CD4-positive, alpha-beta T cell treated with Interleukin-1 beta for 1 hour (primary cell): Measurements from ENCODE around the gene RBM48.

ENCODE experiments used
- DNase-seq, 2 donors: peaks; one replicate each; pipeline ENCODE4 v3.0.0-alpha.2; 2020 to 2022

Gene RBM48

DNA sequence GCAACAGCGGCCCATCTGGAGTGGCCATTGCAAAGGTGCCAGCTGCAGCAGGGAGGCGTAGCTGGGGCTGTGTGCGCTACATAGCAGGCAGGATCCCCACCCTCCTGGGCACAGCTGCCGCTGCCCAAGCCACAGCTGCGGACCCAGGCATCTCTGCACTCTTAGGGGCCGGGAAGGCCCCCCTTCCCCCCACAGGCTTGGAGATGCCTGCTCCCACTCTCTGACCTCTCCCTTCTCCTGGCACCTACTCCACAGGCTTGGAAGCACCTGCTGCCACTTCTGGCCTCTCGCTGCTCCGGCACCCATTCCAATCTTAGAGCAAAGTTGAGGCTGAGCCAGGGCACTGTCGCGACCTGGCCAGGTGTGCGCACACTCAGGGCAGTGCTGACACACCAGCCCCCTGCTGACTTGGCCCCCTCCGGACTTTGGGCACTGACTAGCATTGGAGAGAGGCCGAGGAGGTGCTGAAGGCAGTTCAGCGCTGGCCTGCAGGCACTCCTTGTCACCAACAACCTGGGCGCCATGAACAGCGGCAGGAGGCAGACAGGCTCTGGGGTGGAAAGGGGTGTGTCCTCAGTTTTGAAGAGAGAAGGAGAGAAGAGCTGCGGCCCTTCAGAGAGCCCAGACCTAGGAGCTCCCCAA lies 18.4 kb downstream of the RBM48 start:
- no peak for DNase-seq

DNA sequence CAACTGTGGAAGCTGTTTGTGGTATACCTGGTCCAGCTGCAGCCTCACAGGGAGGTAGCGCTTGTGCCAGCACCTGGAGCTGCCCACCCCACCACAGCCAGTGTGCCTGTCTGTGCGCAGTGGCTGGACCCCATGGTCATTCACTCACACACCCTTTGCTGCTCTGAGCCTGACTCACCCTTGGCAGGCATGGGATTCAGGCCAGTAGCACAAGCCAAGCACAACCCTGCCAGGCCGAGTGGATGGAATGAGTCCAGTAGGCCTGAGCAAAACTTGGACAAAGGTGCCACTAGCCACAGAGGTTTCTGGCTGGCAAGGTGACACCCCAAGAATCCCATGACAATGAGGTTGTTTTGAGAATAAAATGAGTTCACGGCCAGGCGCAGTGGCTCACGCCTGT lies 19.0 kb downstream of the RBM48 start:
- no peak for DNase-seq

DNA sequence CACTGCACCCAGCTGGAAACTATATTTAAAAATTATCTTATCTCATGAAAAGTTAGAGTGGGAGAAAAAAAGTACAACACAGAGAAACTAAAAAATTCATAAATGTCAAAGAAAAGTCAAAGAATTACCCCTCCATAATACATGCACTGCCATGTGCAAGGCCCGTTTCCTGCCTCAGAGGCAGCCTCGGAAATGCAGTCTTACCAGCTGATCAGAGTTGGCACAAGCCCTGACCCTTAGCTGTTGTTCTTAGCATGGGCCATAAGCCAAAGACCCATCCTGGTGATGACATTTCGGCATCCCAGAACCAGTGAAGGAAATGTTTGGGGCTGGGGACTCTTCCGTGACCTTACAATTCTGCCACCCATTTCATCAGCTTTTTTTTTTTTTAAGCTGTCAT lies 21.6 kb downstream of the RBM48 start:
- no peak for DNase-seq

DNA sequence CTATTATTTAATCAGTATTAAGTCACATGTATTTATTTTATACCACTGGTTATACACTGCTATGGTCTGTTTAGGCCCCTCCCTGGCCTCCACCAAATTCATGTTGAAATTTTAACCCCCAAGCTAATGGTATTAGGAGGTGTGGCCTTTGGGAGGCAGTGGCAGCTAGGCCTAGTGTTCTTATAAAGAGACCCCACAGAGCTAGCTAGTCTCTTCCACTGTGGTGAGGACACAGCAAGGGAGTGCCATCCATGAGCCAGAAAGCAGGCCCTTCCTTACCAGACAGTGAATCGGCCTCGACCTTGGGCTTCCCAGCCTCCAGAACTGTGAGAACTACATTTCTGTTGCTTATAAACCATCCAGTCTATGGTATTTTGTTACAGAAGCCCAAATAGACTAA lies 28.7 kb downstream of the RBM48 start:
- no peak for DNase-seq

DNA sequence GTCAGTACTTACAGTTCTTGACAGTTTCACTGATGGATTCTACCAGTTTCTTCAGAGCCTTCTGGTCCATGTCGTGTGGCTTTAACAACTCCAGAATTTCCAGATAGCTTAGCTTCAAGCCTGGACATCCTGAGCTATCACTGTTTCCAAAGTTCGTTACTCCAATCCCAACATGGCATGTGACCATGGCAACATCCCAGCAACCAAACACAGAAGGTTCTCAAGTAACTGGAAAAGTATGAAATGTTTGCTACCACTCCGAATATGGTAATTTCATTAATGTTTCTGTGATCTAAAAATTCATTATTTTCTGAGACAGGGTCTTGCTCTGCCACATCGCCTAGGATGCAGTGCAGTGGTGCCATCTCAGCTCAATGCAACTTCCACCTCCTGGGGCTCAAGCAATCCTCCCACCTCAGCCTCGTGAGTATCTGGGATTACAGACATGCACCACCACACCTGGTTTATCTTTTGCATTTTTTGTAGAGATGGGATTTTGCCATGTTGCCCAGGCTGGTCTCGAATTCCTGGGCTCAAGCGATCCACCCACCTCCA lies 29.3 kb downstream of the RBM48 start:
- DNase-seq: no peak

DNA sequence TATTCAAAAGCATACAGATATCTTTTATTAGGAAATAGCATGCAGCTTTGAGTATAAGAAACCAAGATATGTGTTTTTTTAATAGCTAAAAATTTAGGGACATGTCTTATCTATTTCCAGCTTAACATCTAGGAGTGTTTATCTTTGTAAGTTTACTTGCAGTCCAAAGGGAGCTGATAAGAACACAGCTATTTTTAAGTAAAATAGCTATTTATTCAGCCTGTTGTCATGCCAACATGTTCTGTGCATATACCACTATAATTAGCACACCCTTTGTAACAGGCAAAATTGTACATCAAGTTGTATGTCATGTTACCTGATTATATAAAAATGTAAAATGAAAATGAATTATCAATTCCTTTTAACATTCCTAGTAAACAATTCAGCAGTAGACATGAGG lies 32.0 kb downstream of the RBM48 start:
- no peak for DNase-seq

DNA sequence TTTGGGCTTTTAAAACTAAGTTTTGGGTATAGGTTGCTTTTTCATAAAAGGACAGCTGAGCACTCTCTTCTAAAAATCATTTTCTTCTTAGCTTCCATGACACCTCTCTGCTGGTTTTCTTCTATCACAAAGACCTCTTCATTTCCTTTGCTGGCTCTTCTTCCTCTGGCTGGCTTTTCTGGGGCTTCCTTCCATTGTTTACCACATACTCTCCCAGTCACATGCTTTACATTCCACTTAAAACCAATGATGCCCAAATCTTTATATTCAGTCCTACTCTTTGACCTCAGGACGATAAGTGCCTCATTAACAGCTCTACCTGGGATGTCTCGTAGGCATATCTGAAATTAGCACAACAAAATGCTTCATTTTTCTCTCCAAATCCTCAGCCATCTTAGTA lies 34.8 kb downstream of the RBM48 start:
- DNase-seq: no peak

DNA sequence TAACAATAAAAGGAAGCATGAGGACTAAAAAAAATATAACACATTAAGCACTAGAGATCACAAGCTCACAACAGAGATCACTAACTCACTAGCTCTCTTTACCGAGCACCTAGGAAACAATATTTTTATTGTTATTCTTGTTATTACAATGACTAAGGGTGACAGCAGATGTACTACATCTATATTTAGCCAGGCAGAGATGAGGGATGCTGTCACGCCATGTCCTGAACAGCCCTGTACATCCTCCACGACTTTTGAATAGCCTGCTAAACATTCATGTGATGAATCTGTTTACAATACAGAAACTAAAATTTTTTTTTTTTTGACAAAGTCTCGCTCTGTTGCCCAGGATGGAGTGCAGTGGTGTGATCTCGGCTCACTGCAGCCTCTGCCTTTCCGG lies 38.9 kb downstream of the RBM48 start:
- no peak for DNase-seq

DNA sequence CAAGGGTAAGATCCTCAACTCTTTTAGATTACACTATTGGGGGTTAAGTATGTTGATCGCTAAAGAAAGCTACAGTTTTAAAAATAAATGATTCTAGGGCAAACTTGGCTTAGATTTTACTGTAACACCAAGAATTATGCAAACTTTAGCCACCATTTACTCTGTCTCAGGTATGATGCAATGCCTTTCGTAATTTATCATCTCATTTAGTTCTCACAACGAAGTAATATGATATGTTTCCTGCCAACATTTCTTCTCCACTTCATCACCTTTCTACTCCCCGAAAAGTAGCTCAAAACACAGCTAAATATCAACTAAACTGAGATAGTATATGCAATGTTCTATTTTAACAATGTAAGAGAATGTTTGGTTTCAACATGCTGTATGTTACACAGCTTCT lies 40.5 kb downstream of the RBM48 start:
- DNase-seq: no peak

DNA sequence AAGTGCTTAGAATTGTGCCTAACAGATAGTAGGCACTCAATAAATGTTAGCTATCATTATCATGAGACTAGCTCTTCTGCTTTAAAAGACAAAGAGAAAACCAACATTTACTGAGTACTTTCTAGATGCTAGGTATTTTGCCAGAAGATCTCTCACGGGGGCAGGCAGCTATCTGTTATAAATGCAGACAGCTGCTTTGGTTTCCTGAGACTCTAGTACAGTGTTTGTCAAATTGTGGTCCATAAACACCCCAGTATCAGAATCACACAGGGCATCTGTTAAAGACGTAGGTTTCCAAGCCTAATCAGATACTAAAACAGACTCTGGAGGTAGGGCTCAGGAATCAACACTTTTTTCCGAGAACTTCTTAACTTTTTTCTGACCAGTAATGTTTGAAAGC lies 47.7 kb downstream of the RBM48 start:
- DNase-seq: no peak

DNA sequence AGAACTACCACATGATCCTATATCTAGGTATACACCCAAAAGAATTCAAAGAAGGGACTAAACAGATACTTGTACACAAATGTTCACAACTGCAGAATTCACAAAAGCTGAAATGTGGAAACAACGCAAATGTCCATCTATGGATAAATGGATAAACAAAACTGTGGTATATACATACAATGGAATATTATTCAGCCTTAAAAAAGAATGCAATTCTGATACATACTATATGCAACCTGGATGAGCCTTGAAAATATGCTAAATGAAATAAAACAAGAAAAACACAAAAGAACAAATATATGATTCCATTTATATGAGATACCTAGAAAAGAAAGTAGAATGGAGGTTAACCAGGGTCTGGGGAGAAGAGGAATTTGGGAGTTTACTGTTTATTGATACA lies 54.4 kb downstream of the RBM48 start:
- no peak for DNase-seq

DNA sequence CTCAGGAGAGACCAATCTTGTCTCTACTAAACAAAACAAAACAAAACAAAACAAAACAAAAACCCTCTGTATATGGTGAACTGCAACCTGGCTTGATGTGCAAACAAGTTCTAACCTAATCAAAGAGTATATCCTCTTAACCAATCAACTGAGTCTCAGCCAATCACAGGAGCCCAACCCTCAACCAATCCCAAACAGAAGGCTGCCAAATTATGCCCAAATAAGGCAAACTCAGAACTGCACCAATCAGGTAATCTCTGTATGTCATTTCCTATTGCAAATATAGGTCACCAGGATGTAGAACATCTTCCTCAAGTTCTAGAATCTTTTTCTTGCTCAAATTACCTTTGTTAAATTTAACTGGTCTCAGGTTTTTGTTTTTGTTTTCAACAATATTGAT lies 56.4 kb downstream of the RBM48 start:
- peak in 1 of 2 donors; percentile 37 for DNase-seq

DNA sequence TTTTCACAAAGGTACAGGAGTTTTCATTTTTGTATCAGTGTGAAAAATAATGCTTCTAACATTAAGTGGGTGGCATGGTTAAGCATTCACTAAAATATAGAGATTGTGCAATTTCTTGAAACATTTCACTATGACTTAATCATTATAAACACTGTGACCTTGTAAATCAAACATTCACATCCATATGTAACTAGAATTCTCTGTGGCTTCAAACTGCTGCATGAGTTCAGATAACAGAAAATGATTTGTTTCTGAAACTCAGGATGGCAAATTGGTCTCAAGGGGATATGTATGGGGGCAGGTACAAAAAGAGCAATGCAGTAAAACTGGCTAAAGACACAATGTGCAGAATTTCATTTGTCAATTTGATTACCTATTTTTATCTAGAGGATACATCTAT lies 57.8 kb downstream of the RBM48 start:
- DNase-seq: no peak

DNA sequence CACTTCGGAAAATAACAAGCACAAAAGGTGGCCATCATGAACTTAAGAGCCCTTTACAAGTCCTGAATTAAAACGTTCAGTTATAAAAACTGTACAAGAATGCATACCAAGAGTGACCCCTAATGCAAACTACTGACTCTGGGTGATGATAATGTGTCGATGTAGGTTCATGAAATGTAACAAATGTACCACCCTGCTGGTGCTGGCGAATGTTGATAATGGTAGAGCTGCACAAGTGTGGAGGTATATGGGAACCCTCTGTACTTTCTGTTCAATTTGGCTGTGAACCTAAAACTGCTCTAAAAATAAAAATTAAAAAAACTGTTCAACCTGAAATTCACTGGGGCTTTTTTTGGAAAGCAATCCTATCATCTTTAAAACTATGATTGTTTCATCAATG lies 58.2 kb downstream of the RBM48 start:
- no peak for DNase-seq
